A549 (cell line): ENCODE results near the gene LAPTM5.

Source experiments
- RAD21 ChIP-seq, 2 experiments: fragments of >200 bp in 1 of 2; sonication (Bioruptor Twin) in 1 of 2; formaldehyde crosslinking in 1 of 2; IDR thresholded peaks in 1 of 2; conservative IDR thresholded peaks in 1 of 2; 2 replicates in 1 of 2; 3 replicates in 1 of 2; pipeline ENCODE4 v1.6.1; 2012 to 2018; ENCODE audit warnings: inconsistent platforms in 1 of 2
- TF ChIP-seq, protein P1 (sequence below): fragments of >200 bp; sonication (Bioruptor Twin); formaldehyde crosslinking; IDR thresholded peaks from 3 replicates; pipeline ENCODE4 v1.5.1; 2016

DNA sequence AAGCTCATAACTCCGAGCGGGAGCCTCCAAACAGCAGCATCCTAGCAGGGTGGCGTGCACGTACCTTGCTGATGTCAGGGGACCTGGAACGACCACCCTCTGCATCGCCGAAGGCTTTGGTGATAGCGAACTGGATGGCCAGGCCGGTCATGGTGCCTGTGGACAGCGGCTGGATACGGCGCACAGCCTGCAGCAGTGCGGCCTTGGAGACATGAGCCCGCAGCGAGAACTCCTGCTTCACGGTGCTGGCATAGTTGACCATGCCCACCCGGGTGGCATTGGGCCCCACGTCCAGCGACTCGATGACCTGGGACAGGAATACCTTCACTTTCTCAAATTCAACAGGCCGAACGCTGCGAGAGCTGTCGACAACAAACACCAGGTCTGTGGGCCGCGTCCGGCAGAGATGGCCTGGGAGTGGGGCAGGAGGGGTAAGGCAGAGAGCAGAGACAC is 36.2 kb downstream of the LAPTM5 start:
- no peak for TF ChIP-seq RAD21 (conservative IDR thresholded peaks at IDR 0.05 in 1 of 2, IDR thresholded peaks at IDR 0.05 in 1 of 2)
- TF ChIP-seq, protein P1, sequence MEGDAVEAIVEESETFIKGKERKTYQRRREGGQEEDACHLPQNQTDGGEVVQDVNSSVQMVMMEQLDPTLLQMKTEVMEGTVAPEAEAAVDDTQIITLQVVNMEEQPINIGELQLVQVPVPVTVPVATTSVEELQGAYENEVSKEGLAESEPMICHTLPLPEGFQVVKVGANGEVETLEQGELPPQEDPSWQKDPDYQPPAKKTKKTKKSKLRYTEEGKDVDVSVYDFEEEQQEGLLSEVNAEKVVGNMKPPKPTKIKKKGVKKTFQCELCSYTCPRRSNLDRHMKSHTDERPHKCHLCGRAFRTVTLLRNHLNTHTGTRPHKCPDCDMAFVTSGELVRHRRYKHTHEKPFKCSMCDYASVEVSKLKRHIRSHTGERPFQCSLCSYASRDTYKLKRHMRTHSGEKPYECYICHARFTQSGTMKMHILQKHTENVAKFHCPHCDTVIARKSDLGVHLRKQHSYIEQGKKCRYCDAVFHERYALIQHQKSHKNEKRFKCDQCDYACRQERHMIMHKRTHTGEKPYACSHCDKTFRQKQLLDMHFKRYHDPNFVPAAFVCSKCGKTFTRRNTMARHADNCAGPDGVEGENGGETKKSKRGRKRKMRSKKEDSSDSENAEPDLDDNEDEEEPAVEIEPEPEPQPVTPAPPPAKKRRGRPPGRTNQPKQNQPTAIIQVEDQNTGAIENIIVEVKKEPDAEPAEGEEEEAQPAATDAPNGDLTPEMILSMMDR = no peak
